Panc1 (cell line): Measurements from ENCODE around the gene LSM2. TPM values are rescaled to one million over a fixed set of nuclear protein-coding genes. Genes with fewer than 3 reads are reported as not detected.

ENCODE experiments used
- ATAC-seq: fragments of 200-7000 bp; cut with Tn5 transposase; 2 replicates; pipeline ENCODE4 v1.9.1; 2020; ENCODE audit warnings: mild to moderate bottlenecking, moderate library complexity
- BruUV-seq: library from RNA; stranded (reverse); fragments of 400-500 nt; replicated peaks from 2 replicates; lab custom pipeline; 2021; lab: Mats Ljungman, UMichigan
- CTCF ChIA-PET: fragments of 300-600 bp; sonication (Branson Sonifier 250); formaldehyde crosslinking; loops from one replicate; lab custom pipeline; 2022; ENCODE audit warnings: antibody characterized with exemption; lab: Charles Lee
- POLR2A ChIA-PET: fragments of 300-600 bp; sonication (Branson Sonifier 250); formaldehyde crosslinking; loops from one replicate; lab custom pipeline; 2022; ENCODE audit warnings: antibody characterized with exemption; lab: Charles Lee
- DNase-seq: peaks from one replicate; pipeline ENCODE4 v3.0.0-alpha.2; 2010; ENCODE audit warnings: low read depth, low spot score
- H3K27ac ChIP-seq: 2 replicates; pipeline ENCODE4 v1.5.1; 2011; ENCODE audit warnings: mild to moderate bottlenecking, low read length, inconsistent platforms
- H3K27me3 ChIP-seq: fragments of 200-500 bp; sonication (Bioruptor generic); 2 replicates; pipeline ENCODE4 v1.6.0; 2014; ENCODE audit warnings: low read length, inconsistent platforms; ENCODE audit not compliant: control insufficient read depth, insufficient read depth
- H3K36me3 ChIP-seq: fragments of 200-500 bp; sonication (Bioruptor generic); 2 replicates; pipeline ENCODE4 v1.5.1; 2014; ENCODE audit warnings: inconsistent platforms, mild to moderate bottlenecking, low read length, moderate library complexity; ENCODE audit not compliant: control insufficient read depth, insufficient read depth
- H3K4me1 ChIP-seq: 2 replicates; pipeline ENCODE4 v1.5.1; 2011; ENCODE audit warnings: inconsistent platforms, mild to moderate bottlenecking, low read length, moderate library complexity; ENCODE audit not compliant: control insufficient read depth, insufficient read depth
- H3K4me3 ChIP-seq, 2 experiments: 2 replicates each; pipeline ENCODE4 v1.5.1; 2011 to 2012; ENCODE audit warnings: low read depth in 2 of 2, low read length in 2 of 2, mild to moderate bottlenecking in 2 of 2, inconsistent platforms in 1 of 2, moderate library complexity in 1 of 2
- H3K9me3 ChIP-seq: fragments of 200-500 bp; sonication (Bioruptor generic); 2 replicates; pipeline ENCODE4 v1.5.1; 2014; ENCODE audit warnings: low read depth, mild to moderate bottlenecking, inconsistent platforms, low read length, moderate library complexity; ENCODE audit not compliant: control insufficient read depth, insufficient read depth
- CTCF ChIP-seq: fragments of 450-650 bp; IDR thresholded peaks from 2 replicates; pipeline ENCODE4 v1.5.1; 2017; ENCODE audit warnings: mild to moderate bottlenecking
- POLR2AphosphoS5 ChIP-seq: IDR thresholded peaks from 2 replicates; pipeline ENCODE4 v1.6.1; 2012; ENCODE audit warnings: mild to moderate bottlenecking, low read depth, low read length, moderate library complexity
- REST ChIP-seq, 2 experiments: IDR thresholded peaks; 2 replicates each; pipeline ENCODE4 v1.6.1; 2011 to 2012; ENCODE audit warnings: low read depth in 2 of 2, control low read depth in 1 of 2, low read length in 1 of 2, mild to moderate bottlenecking in 1 of 2, moderate library complexity in 1 of 2; ENCODE audit not compliant: insufficient read depth in 1 of 2
- SIN3A ChIP-seq: IDR thresholded peaks from 2 replicates; pipeline ENCODE4 v1.6.1; 2012; ENCODE audit warnings: low read depth, mild to moderate bottlenecking, low read length, moderate library complexity, borderline replicate concordance; ENCODE audit not compliant: insufficient read depth
- TCF7L2 ChIP-seq: IDR thresholded peaks from 2 replicates; pipeline ENCODE4 v1.6.1; 2011; ENCODE audit warnings: mild to moderate bottlenecking, low read depth, low read length, inconsistent platforms
- in situ Hi-C: cut with HindIII; loops from 2 replicates; pipeline ENCODE4 v1.10.0; 2016; ENCODE audit warnings: low sequenced_read_pairs, low pct_unique_long_range_greater_than_20kb
- intact Hi-C: fragments of 100-400 bp; cut with micrococcal nuclease; formaldehyde crosslinking; loops from one replicate; pipeline ENCODE4 v1.10.0; 2022; ENCODE audit not compliant: unreplicated experiment
- total RNA-seq: library from RNA; stranded (reverse); gene quantifications from one replicate; pipeline ENCODE4 v1.2.1, GENCODE V29; 2021; ENCODE audit not compliant: unreplicated experiment

The LSM2 gene
- total RNA-seq, 1 experiment from 2014 or later = 89.7 TPM

GRCh38 chr6:31782126-31782855, 24.5 kb downstream of the LSM2 start:
- no peaks in the 10 kb centered on the region for H3K9me3 ChIP-seq
- no peaks in the 10 kb centered on the region for H3K36me3 ChIP-seq
- ChIA-PET POLR2A (no interaction called here), CTCF (no interaction called here)
- no peaks in the 10 kb centered on the region for H3K27me3 ChIP-seq
- no peak overlapping the region for H3K27ac ChIP-seq
- no peak for DNase-seq
- intact Hi-C loops = no loop called here
- BruUV-seq = no TSS peak
- H3K4me1 ChIP-seq = peaks cover 7% of the 10 kb centered on the region
- in situ Hi-C loops = no loop called here
- no peak overlapping the region for H3K4me3 ChIP-seq
- no peak; the same call in 1 of the 2 replicates for TF ChIP-seq POLR2AphosphoS5
- TF ChIP-seq SIN3A = no peak
- TF ChIP-seq REST (IDR thresholded peaks at IDR 0.05; ENCODE audit: insufficient read depth in 1 of 2, low read depth in 2 of 2, low read length in 1 of 2) = no peak
- TF ChIP-seq CTCF = no peak
- no peak for TF ChIP-seq TCF7L2
- ATAC-seq = no peak

- BruUV-seq = no TSS peak
- no peaks in the 10 kb centered on the region for H3K9me3 ChIP-seq
- H3K4me1 ChIP-seq = peaks cover 15% of the 10 kb centered on the region
- no peak for DNase-seq
- no peak overlapping the region for H3K4me3 ChIP-seq
- H3K27ac ChIP-seq = no peak overlapping the region
- H3K36me3 ChIP-seq = no peaks in the 10 kb centered on the region
- CTCF ChIA-PET = no interaction called here
- TF ChIP-seq SIN3A = no peak
- no peak for TF ChIP-seq REST (IDR thresholded peaks at IDR 0.05; ENCODE audit: insufficient read depth in 1 of 2, low read depth in 2 of 2, low read length in 1 of 2)
- no peak for TF ChIP-seq CTCF
- no peak for TF ChIP-seq POLR2AphosphoS5
- no peaks in the 10 kb centered on the region for H3K27me3 ChIP-seq
- in situ Hi-C loops = no loop called here
- ATAC-seq = no peak
- intact Hi-C loops = no loop called here
- POLR2A ChIA-PET = no interaction called here
These were observed 25.3 kb downstream of the LSM2 start for GRCh38 chr6:31781244-31782125.
